K562 (cell line): ENCODE results near the gene ATF3. TPM values are rescaled to one million over a fixed set of nuclear protein-coding genes. Genes with fewer than 3 reads are reported as not detected.

Source experiments
- ATAC-seq: fragments of 200-7000 bp; cut with Tn5 transposase; 3 replicates; pipeline ENCODE4 v1.9.1; 2020; ENCODE audit warnings: moderate library complexity
- BruUV-seq: library from RNA; stranded (reverse); fragments of 400-500 nt; replicated peaks from 2 replicates; lab custom pipeline; 2021; lab: Mats Ljungman, UMichigan
- CTCF ChIA-PET: fragments of 300-600 bp; formaldehyde crosslinking; extraction: SDS; loops from one replicate; lab custom pipeline; 2021; ENCODE audit warnings: low intra/inter-chr PET ratio; lab: Yijun Ruan, JAX
- POLR2A ChIA-PET: fragments of 300-600, 350-650 bp; sonication (Branson Sonifier 250); formaldehyde crosslinking; extraction: SDS; loops from one replicate; lab custom pipeline; 2021; ENCODE audit warnings: antibody characterized with exemption, inconsistent platforms; lab: Yijun Ruan, JAX
- DNase-seq, 4 experiments: peaks; one replicate each; pipeline versions ENCODE4 v3.0.0 to v3.0.0-alpha.2; 2011 to 2018; ENCODE audit warnings: low spot score in 3 of 4, mixed read lengths in 3 of 4; ENCODE audit errors: extremely low read depth in 1 of 4
- FAIRE-seq: peaks from 2 replicates; lab custom pipeline; 2011; peaks lifted over from hg19 to GRCh38; lab: Jason Lieb, UNC
- H2AFZ ChIP-seq: 2 replicates; pipeline ENCODE4 v1.6.0; 2011; ENCODE audit warnings: low read depth, low read length, control low read depth, inconsistent platforms
- H3K27ac ChIP-seq: fragments of 200-600 bp; 3 replicates; pipeline ENCODE4 v1.8.0; 2011; ENCODE audit warnings: low read depth, mild to moderate bottlenecking, control low read depth, inconsistent platforms, low read length, moderate library complexity, mixed read lengths; ENCODE audit errors: extremely low read depth
- H3K27me3 ChIP-seq, 2 experiments: fragments of 300-600 bp in 1 of 2; 2 replicates in 1 of 2; 3 replicates in 1 of 2; pipeline versions ENCODE4 v1.6.0 to v1.8.0; 2011; ENCODE audit warnings: inconsistent platforms in 2 of 2, low read length in 2 of 2, mild to moderate bottlenecking in 1 of 2, mixed read lengths in 1 of 2, moderate library complexity in 1 of 2; ENCODE audit not compliant: control insufficient read depth in 2 of 2, insufficient read depth in 2 of 2
- H3K36me3 ChIP-seq: fragments of 300-600 bp; 3 replicates; pipeline ENCODE4 v1.8.0; 2011; ENCODE audit warnings: mild to moderate bottlenecking, low read length, inconsistent platforms; ENCODE audit not compliant: control insufficient read depth, insufficient read depth
- H3K4me1 ChIP-seq, 2 experiments: fragments of 200-600 bp in 1 of 2; replicated peaks in 1 of 2; 2 replicates in 1 of 2; 3 replicates in 1 of 2; pipeline versions ENCODE4 v1.5.1 to v1.8.0; 2011; ENCODE audit warnings: inconsistent platforms in 2 of 2, low read length in 2 of 2, mild to moderate bottlenecking in 1 of 2, mixed read lengths in 1 of 2, moderate library complexity in 1 of 2; ENCODE audit not compliant: control insufficient read depth in 2 of 2, insufficient read depth in 2 of 2
- H3K4me2 ChIP-seq: 2 replicates; pipeline ENCODE4 v1.6.1; 2011; ENCODE audit warnings: low read length, control low read depth, inconsistent platforms, mixed read lengths; ENCODE audit not compliant: insufficient read depth
- H3K4me3 ChIP-seq: fragments of 200-600 bp; sonication (generic), shearing (Covaris generic); 2 replicates; pipeline ENCODE4 v1.5.1; 2016; ENCODE audit warnings: control low read depth, inconsistent platforms
- H3K79me2 ChIP-seq: fragments of 200-600 bp; 3 replicates; pipeline ENCODE4 v1.8.0; 2011; ENCODE audit warnings: low read length, inconsistent platforms; ENCODE audit not compliant: control insufficient read depth, insufficient read depth
- H3K9ac ChIP-seq, 2 experiments: 2 replicates each; pipeline versions ENCODE4 v1.6.0 to v1.6.1; 2011; ENCODE audit warnings: low read depth in 2 of 2, low read length in 2 of 2, control low read depth in 1 of 2, inconsistent platforms in 1 of 2, mild to moderate bottlenecking in 1 of 2, mixed read lengths in 1 of 2; ENCODE audit not compliant: insufficient read depth in 1 of 2
- H3K9me1 ChIP-seq: one replicate; pipeline ENCODE4 v1.6.0; 2011; ENCODE audit warnings: inconsistent platforms, mild to moderate bottlenecking, low read length, moderate library complexity; ENCODE audit not compliant: control insufficient read depth, insufficient read depth
- H3K9me3 ChIP-seq: replicated peaks from 2 replicates; pipeline ENCODE4 v1.5.1; 2011; ENCODE audit warnings: low read depth, low read length, inconsistent platforms; ENCODE audit not compliant: control insufficient read depth, insufficient read depth
- H4K20me1 ChIP-seq: replicated peaks from 2 replicates; pipeline ENCODE4 v1.6.1; 2011; ENCODE audit warnings: low read length, inconsistent platforms, mixed read lengths; ENCODE audit not compliant: control insufficient read depth, insufficient read depth
- IRF2 ChIP-seq: sonication (generic); formaldehyde crosslinking; IDR thresholded peaks from 2 replicates; pipeline ENCODE4 v1.8.1; 2022; ENCODE audit warnings: mild to moderate bottlenecking, missing genetic modification reagents
- MCM3 ChIP-seq: fragments of 450-650 bp; IDR thresholded peaks from 2 replicates; pipeline ENCODE4 v1.6.1; 2016
- PCBP2 ChIP-seq: fragments of 200-400 bp; formaldehyde crosslinking; IDR thresholded peaks from 2 replicates; pipeline ENCODE4 v1.6.1; 2018; ENCODE audit warnings: low read length, low read depth, mild to moderate bottlenecking, moderate library complexity; ENCODE audit not compliant: poor library complexity, severe bottlenecking
- PURB ChIP-seq: sonication (generic); formaldehyde crosslinking; IDR thresholded peaks from 2 replicates; pipeline ENCODE4 v1.9.0; 2021; ENCODE audit warnings: low read depth, mild to moderate bottlenecking, missing genetic modification reagents
- ZFP30 ChIP-seq: fragments of 250-450 bp; sonication (Bioruptor Pico); IDR thresholded peaks from 2 replicates; pipeline ENCODE4 v1.8.0; 2022; ENCODE audit warnings: moderate library complexity, mild to moderate bottlenecking, inconsistent platforms, borderline replicate concordance
- ZNF79 ChIP-seq: fragments of 250-450 bp; sonication (Bioruptor Pico); IDR thresholded peaks from 2 replicates; pipeline ENCODE4 v1.4.0; 2020; ENCODE audit warnings: low read depth, mild to moderate bottlenecking, moderate library complexity
- WGBS: fragments of 100-300 bp; shearing (Covaris generic); methylation state at CpG from one replicate; pipeline ENCODE4 v1.1.6; 2016; ENCODE audit warnings: low coverage, mixed read lengths; ENCODE audit not compliant: insufficient coverage; ENCODE audit errors: missing lambda C conversion rate; 5-methylcytosine and 5-hydroxymethylcytosine counted together
- in situ Hi-C: fragments of 300-500 bp; cut with MboI; formaldehyde crosslinking; loops from 4 replicates; pipeline ENCODE4 v1.15.0; 2018; ENCODE audit warnings: inconsistent platforms, mixed read lengths
- intact Hi-C: fragments of 100-400 bp; cut with micrococcal nuclease; formaldehyde crosslinking; loops from 2 replicates; pipeline ENCODE4 v1.14.2; 2022
- polyA plus RNA-seq, 8 experiments: library from polyadenylated mRNA; depleted of rRNA in 4 of 8; stranded (reverse) in 5 of 8; unstranded in 3 of 8; fragments of >200 nt; fragmentation: Nextera tagmentation in 2 of 8; fragmentation: Illumina TruSeq in 1 of 8; extraction: Ambion mirVana in 2 of 8; extraction: Trizol in 1 of 8; gene quantifications; 2 replicates each; pipeline versions ENCODE4 v1.2.1 to v1.2.3, GENCODE V29; 2011 to 2014; ENCODE audit warnings: inconsistent platforms in 1 of 8, missing spikeins in 1 of 8
- total RNA-seq, 7 experiments: library from RNA; depleted of rRNA in 6 of 7; stranded (reverse); fragments of >200 nt in 6 of 7; fragmentation: Illumina TruSeq in 2 of 7; extraction: Trizol in 2 of 7; gene quantifications; 2 replicates each; pipeline versions ENCODE4 v1.2.1 to v1.2.3, GENCODE V29; 2011 to 2021; ENCODE audit warnings: low replicate concordance in 1 of 7

The ATF3 gene
- total and polyA plus RNA-seq, 9 of the 15 experiments (the other 6 are each of a cell fraction or from before 2014, with no cell fraction given): 3.5 to 28.2 (median 19.8) TPM

DNA sequence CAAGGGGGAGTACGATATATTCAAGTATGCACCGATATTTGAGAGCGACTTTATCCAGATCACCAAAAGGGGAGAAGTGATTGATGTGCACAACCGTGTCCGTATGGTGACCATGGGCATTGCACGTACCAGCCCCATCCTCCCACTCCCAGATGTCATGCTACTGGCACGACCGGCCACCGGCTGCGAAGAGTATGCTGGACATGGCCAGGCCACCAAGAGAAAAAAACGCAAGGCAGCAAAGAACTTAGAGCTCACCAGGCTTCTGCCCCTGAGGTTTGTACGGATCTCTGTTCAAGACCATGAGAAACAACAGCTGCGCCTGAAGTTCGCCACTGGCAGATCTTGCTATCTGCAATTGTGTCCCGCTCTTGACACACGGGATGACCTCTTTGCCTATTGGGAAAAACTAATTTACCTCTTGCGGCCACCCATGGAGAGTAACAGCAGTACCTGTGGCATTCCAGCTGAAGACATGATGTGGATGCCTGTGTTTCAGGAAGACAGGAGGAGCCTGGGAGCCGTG is 16.5 kb downstream of the ATF3 start:
- Histone ChIP-seq H3K9me3 (no peaks in the 10 kb centered on the region), H3K9me1 (no peaks in the 10 kb centered on the region), H3K4me1 (peaks cover 0 to 4% of the 10 kb centered on the region in 2 experiments; a peak in 1 of 5 replicates), H3K9ac (no peak overlapping the region), H4K20me1 (peaks cover 4% of the 10 kb centered on the region; the same call in 1 of the 2 replicates), H3K79me2 (no peaks in the 10 kb centered on the region), H3K27me3 (peaks cover 49 to 53% of the 10 kb centered on the region in 2 experiments), H3K4me2 (no peak overlapping the region), H3K36me3 (0 out of 3 replicates have a peak, but pooled peaks cover 4% of the 10 kb centered on the region), H3K27ac (no peak overlapping the region), H3K4me3 (no peak overlapping the region), H2AFZ (no peak overlapping the region)
- CTCF ChIA-PET: no interaction called here
- TF ChIP-seq PCBP2 (no peak), MCM3 (no peak), PURB (CRISPR knock-in tag) (no peak), ZFP30 (CRISPR knock-in tag) (no peak), IRF2 (CRISPR knock-in tag) (peak; percentile 51; the same call in 1 of the 2 replicates), ZNF79 (CRISPR knock-in tag) (no peak)
- POLR2A ChIA-PET: interaction anchor here (0.8 to 3.7 kb wide), 3 partner anchors 8 to 16 kb away, joined by 4 to 22 read pairs (median 4); partner anchors contain the start of gene ATF3
- intact Hi-C loops: no loop called here
- no TSS peak for BruUV-seq
- DNase-seq (no peak), FAIRE-seq (no peak), ATAC-seq (no peak)
- 3% methylated on average over 18 of the region's 18 CpGs for WGBS
- in situ Hi-C loops: no loop called here
